GM19239 (cell line): ENCODE results near the gene FAM131A.
"Not testable (repeated sequence)": the region's sequence is repeated elsewhere in the genome, so short reads cannot be mapped to it uniquely, and the experiment has no call there.

Source experiments
- DNase-seq: peaks from one replicate; pipeline ENCODE4 v3.0.0; 2011; ENCODE audit warnings: low spot score; ENCODE audit not compliant: insufficient read length
- FAIRE-seq: peaks from 2 replicates; lab custom pipeline; 2011; peaks lifted over from hg19 to GRCh38; lab: Jason Lieb, UNC

The FAM131A gene

DNA sequence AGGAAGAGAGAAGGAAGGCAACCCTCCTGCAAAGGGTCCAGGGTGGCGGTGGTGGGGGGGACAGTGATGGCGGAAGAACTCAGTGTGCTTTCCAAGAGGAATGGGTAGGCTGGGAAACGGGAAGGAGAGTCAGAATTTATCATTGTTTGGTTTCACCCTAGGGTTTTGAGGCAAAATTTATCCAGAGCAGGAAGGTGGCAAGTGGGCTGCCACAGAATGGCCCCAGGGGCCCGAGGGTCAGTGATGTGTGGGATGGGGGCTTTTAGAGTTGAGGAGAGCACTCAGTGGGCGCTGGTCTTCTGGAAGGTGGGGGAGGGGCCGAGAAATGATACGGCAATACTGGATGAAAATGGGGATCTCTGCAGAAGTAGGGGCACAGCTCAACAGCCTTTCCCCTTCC, 581 bp downstream of the FAM131A start:
- FAIRE-seq: no peak
- DNase-seq: no peak

DNA sequence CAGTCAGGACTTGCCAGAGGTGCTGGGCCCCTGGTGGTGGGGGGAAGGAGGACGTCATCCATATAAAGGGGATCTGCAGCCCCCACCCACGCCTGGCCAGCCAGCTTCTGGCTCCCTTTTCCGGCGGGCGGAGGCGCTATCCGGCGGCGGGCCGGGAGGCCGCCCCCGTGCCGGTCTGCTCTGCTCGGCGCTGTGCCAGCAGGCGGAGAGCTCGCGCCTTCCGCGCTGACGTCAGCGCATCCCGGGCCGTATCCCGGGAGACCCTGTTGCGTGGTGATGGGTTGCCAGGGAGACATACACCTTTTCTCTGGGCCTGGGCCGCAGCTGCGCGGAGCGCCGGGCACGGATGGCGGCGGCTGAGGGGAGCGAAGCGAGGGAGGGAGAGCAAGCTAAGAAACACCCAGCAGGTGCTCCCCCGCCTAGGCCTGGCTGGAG, 1.1 kb downstream of the FAM131A start:
- DNase-seq (no peak), FAIRE-seq (no peak)

DNA sequence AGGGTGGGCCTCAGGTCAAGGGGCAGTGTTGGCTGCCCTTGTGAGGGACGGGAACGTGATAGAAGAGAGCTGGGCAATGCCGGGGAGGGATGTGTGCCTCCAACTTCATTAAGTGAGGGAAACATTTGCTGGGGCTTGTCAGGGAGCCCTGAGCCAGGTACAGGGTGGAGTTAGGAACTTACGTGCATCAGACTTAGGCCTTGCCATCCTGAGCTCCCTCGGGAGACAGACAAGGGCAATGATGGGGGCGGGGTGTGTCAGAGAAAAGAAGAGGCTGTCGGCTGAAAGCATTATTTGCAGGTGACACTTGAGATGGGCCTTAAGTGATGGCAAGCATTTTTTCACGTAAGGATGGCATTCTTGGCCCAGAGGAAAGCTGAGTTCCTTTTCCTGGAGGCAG, 1.6 kb downstream of the FAM131A start:
- DNase-seq (no peak), FAIRE-seq (no peak)

DNA sequence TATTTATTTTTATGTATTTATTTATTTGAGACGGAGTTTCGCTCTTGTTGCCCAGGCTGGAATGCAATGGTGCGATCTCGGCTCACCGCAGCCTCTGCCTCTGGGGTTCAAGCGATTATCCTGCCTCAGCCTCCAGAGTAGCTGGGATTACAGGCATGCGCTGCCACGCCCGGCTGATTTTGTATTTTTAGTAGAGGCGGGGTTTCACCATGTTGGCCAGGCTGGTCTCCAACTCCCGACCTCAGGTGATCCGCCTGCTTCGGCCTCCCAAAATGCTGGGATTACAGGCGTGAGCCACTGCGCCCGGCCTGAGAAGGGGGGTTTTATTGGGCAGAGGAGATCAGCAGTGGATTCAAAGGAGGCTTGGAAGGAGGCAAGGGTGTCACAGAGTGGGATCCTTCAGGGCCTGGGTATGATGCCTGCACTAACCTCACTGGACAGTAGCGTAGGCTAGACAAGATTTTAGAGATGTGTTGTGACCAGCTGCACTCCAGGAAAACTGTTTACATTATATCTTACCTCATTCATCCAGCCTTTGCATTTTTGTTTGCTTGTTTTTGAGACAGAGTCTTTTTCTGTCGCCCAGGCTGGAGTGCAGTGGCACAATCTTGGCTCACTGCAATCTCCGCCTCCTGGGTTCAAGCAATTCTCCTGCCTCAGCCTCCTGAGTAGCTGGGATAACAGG, 2.2 kb downstream of the FAM131A start:
- FAIRE-seq: not testable (repeated sequence)

DNA sequence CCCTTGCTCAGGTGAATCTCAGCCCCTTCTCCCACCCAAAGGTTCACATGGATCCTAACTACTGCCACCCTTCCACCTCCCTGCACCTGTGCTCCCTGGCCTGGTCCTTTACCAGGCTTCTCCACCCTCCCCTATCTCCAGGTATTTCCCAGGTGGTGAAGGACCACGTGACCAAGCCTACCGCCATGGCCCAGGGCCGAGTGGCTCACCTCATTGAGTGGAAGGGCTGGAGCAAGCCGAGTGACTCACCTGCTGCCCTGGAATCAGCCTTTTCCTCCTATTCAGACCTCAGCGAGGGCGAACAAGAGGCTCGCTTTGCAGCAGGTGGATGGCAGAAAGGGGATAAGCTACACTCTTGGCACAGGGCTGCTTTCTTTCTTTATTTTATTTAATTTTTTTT, 4.5 kb downstream of the FAM131A start:
- FAIRE-seq (no peak), DNase-seq (no peak)

More for the DNA sequence above, 2.2 kb downstream of the FAM131A start:
- DNase-seq: not testable (repeated sequence)

DNA sequence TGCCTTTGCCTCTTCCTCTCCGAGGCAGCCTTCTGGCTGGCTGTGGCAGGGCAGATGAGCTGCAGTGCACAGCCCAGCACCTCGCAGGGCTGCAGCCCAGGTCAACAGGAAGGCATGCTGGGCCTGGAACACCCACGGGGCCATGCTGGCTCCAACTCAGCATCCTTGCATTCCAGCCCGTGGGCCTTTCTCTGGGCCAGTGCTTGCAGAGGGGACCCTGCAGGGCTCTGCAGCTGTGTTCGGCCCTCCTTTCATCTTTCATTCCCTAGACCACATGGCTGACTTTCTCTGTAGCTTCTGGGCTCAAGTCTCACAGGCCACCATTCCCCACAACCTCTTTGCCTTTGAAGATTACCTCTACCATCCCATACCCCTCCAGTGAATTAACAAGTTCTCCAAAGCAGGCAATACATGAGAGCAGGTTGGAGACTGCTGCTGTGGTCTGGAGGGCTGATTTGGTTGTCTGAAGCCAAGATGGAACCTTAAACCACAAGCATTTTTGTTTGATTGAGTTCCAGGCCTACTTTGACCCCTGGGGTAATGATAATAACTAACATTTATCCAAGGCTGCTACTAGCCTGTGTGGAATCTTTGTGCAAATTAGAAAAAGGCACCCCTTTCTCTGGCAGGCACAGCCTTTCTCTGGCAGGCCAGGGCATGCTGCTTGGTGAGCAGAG, 5.9 kb downstream of the FAM131A start:
- no peak for FAIRE-seq

DNA sequence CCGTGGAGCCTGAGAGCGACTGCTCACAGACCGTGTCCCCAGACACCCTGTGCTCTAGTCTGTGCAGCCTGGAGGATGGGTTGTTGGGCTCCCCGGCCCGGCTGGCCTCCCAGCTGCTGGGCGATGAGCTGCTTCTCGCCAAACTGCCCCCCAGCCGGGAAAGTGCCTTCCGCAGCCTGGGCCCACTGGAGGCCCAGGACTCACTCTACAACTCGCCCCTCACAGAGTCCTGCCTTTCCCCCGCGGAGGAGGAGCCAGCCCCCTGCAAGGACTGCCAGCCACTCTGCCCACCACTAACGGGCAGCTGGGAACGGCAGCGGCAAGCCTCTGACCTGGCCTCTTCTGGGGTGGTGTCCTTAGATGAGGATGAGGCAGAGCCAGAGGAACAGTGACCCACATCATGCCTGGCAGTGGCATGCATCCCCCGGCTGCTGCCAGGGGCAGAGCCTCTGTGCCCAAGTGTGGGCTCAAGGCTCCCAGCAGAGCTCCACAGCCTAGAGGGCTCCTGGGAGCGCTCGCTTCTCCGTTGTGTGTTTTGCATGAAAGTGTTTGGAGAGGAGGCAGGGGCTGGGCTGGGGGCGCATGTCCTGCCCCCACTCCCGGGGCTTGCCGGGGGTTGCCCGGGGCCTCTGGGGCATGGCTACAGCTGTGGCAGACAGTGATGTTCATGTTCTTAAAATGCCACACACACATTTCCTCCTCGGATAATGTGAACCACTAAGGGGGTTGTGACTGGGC, 7.3 kb downstream of the FAM131A start:
- FAIRE-seq (no peak), DNase-seq (no peak)

More for the DNA sequence above, 5.9 kb downstream of the FAM131A start:
- DNase-seq: no peak

DNA sequence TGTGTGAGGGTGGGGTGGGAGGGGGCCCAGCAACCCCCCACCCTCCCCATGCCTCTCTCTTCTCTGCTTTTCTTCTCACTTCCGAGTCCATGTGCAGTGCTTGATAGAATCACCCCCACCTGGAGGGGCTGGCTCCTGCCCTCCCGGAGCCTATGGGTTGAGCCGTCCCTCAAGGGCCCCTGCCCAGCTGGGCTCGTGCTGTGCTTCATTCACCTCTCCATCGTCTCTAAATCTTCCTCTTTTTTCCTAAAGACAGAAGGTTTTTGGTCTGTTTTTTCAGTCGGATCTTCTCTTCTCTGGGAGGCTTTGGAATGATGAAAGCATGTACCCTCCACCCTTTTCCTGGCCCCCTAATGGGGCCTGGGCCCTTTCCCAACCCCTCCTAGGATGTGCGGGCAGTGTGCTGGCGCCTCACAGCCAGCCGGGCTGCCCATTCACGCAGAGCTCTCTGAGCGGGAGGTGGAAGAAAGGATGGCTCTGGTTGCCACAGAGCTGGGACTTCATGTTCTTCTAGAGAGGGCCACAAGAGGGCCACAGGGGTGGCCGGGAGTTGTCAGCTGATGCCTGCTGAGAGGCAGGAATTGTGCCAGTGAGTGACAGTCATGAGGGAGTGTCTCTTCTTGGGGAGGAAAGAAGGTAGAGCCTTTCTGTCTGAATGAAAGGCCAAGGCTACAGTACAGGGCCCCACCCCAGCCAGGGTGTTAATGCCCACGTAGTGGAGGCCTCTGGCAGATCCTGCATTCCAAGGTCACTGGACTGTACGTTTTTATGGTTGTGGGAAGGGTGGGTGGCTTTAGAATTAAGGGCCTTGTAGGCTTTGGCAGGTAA, 8.1 kb downstream of the FAM131A start:
- DNase-seq (no peak), FAIRE-seq (no peak)

DNA sequence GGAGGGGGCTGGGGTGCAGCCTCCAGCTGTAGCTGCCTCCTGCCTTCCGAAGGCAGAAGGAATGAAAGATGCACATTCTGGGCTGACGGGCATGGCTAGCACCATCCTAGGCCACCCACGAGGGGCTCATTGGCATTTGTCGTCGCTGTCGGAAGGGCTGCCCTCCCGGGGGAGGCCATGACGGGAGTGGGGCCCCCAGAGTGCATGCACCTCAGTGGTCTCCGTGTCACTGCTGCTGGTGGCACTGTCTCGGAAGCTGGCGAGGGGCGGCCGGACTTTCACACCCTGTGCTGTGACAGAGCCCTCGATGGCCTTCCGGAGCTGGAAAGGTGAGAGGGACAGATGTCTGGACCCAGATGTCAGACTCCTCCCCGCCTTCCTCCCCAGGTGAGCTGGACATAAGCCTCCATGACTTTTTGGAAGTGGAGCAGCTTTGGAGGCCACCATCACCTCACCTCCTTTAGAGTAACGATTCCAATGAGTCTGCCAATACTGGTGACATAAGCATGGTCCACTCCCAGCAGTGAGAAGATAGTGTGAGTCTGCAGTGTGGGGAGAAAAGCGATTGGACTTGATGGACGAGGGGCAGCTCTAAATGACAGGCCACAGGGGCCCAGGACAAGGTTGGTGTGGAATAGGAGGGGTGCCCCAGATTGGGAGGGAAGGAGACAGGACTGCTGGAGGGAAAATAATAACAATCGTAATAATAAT, 9.2 kb downstream of the FAM131A start:
- FAIRE-seq (no peak), DNase-seq (no peak)

DNA sequence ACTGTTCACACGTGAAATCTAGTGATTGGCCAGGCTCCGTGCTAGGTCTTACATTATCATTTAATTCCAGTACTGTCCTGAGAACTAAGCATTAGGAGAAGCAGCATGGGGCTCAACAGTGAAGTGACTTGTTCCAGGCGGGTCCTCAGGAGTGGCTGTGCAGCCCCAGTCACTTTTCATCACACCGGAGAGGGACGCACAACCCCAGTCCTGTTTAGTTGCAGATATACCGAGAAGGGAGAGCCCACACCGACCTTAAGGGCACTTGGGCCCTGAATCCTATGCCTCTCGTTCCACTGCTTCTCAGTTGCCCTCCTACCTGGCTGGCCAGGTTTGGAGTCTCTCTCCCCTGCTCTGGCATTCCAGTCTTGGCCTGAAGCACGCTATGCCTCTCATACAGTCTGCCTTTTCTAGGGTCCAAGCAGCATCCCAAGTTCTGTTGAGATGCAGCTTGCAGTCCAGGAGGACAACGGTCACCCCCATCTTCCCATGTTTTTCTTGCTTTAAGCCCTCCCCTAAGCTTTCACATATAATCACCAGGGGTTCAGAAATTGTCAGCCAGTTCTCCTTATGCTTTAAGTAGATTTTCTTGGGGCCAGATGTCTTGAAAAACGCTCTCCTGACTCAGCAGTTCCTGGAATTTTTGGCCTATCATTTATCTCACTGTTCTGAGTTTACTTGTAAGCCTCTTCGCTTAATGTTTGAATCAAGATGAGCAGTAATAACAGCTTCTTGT, 10.1 kb downstream of the FAM131A start:
- no peak for FAIRE-seq

DNA sequence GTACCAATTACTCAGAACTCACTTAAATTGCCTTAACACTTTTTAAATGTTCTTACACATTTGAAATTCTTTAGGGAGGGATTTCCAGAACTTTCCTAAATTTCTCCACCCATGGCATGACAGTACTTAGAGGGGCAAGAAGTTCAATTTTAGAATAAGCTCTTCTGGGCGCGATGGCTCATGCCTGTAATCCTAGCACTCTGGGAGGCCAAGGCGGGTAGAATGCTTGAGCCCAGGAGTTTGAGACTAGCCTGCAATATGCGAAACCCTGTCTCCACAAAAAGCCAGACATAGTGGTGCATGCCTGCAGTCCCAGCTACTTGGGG, 10.6 kb downstream of the FAM131A start:
- FAIRE-seq: no peak
- no peak for DNase-seq

More for the DNA sequence above, 10.1 kb downstream of the FAM131A start:
- DNase-seq: no peak

DNA sequence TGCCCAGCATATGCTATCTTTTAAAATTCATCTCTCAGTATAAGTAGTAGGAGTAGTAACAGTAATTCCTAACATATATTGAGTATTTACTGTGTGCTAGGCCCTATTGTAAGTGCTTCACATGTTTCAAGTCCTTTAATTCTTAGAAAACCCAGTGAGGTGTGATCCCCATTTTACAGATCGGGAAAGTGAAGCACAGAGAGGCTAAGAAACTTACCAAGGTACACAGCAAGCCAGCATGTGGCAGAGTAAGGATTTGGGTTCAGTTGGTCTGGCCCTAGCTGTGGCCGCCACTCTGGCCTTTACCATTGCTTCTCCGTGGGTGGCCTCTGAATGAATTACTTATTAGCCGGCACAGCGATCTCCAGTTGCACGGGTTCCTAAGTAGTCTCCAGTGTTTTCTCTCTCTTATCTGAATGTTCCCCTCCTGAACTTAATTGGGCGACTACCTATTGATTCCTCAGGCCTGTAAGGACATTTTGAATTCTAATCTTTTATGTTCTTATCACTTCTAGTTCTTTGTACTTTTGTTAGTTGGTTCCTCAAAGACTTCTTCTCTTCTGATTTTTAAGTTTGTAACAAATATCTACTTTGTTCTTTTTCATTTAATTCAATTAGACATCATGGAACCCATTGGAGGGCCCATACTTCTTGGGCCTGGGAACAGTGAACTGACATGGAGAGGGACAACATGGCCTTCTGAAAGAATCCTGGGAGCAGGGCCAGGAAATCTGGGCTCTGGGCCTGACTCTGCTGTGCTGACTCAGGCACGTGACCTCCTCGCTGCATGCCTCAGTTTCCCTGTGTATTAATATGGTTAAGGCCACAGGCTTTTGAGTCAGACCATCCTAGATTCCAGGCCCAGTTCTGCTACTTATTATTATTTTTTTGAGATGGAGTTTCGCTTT, 12.4 kb downstream of the FAM131A start:
- FAIRE-seq (no peak), DNase-seq (no peak)

DNA sequence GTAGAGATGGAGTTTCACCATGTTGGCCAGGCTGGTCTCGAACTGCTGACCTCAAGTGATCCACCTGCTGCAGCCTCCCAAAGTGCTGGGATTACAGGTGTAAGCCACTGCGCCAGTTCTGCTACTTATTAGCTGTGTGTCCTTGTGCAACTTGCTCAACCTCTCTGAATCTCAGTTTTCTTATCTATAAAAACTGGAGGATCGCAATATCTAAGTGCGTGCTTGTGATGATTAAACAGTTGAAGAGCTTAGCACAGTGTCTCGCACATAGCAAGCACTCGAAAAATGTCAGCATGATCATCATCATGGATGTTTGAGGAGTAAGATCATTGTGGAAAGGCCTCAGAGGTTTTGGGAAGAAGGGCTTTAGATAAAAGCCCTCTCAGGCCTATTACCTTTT, 13.2 kb downstream of the FAM131A start:
- FAIRE-seq (no peak), DNase-seq (no peak)

DNA sequence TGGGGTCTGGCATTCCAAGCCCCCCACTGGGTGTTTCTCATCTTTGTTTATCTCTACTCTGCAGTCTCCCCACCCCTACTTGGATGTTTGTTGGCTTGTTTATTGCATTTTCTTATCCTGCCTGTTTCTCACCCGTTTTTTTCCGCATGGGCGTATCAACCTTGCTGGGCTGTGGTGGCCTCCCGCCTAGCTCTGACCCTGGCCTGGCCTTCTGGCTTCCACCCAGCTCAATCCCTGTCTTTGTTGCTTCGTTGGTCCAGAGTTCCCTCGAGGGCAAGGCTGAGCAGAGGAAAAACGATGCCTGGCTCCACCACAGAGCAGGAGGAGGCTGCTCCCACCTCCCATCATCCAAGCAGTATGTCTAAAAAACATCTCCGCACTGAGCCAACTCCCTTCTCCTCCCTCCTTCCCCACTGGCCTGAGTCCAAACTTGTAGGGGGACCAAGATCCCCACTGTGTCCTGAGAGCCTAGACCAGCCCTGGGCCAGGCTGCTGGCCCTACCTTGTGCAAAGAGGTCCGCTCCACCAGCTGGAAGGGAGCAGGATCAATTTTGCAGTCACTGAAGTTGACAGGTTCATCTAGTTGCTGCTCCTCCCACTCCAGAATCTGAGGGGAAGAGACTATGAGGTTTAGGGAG, 14.2 kb downstream of the FAM131A start:
- FAIRE-seq (no peak), DNase-seq (no peak)

DNA sequence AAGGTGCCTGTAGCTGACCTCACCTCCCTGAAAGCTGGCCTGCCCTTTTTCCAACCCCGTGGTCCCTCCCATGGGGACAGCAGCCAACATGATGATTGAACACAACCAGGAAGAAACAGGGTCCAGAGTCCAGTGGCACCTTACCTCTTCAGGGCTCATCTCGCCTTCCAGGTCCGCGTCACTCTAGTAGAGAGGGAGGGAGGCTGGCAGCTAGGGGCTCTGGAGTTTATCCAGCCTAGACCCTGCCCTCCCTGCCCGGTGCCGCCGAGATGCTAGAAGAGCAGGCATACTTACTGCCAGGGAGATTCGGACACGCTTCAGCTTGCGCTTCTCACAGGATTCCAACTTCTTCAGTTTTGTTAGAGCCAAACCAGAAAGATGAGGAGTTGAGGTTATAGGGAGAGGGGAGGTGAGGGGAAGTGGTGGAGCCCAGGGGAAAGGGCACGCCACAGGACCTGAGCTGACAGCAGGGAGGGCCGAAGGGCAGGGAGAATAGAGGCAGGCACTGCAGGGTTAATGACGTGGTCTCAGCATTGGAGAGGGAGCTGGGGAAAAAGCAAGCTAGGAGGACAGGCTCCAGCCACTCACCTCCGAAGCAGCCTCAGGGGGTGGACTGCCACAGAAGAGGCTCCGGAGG, 14.9 kb downstream of the FAM131A start:
- DNase-seq (no peak), FAIRE-seq (no peak)

DNA sequence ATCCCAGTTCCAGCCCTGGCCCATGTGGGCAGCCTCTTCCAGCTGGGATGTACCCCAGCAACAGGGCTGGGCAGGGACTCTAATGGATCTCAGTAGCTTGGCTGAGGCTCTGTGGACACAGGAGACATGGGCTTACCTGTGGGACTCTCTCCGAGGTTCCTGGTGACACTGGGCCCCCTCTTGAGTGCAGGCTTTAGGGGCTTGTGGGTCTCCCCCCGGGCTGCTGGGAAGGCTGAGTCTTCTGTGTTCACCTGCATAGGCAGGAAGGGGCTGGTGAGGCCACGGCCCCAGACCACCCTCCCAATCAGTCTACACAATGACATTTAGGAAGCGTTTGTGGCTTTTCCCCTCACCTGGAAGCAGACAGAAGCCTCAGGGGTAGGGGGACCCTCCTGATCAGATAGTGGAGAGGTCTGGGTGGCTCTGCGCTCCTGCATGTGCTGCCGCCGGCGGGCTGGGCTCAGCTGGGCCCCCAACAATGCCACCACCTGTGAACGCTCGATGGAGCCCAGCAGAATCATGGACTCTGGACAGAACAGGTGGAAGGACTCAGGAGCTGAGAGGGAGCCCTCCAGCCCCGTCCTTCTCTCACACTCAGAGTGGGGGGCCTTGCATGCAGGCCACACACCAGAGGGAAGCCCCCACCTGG, 15.6 kb downstream of the FAM131A start:
- DNase-seq: no peak
- FAIRE-seq: no peak

DNA sequence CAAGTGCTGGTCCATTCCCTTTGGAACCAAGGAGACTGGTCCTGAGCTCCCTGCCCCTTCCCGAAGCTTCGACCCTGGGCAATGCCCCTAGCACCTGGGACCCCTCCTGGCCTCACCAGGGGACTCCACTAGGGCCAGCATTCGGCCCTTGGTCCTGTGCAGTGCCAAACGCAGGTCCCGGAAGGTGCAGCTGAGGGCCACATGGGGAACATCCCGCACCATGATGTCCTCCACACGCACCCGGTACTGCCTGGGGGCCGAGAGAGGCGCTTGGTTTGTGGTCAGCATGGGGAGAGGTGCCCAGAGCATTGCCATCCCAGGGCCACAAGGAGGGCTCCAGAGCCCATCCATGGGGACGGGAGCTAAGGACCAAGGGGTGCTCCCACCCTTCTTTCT, 16.1 kb downstream of the FAM131A start:
- FAIRE-seq (no peak), DNase-seq (no peak)
